Mucosa of gallbladder (tissue), 1 donor: ENCODE data around the gene BCLAF3. TPM values are rescaled to one million over a fixed set of nuclear protein-coding genes. Genes with fewer than 3 reads are reported as not detected.

Experiments
- DNase-seq: peaks from one replicate; pipeline ENCODE4 v3.0.0-alpha.2; 2020; ENCODE audit warnings: low spot score
- total RNA-seq: library from RNA; stranded (reverse); gene quantifications from one replicate; pipeline ENCODE4 v1.2.1, GENCODE V29; 2021
- donor health status: DM: no; HTN: no; CAD: no.

Gene BCLAF3
- total RNA-seq, 1 donor from 2014 or later: 13.8 TPM

- DNase-seq: no peak
These were observed 24.8 kb downstream of the BCLAF3 start for GRCh38 chrX:19966056-19966455.

GRCh38 chrX:19964017-19964710 lies 26.7 kb downstream of the BCLAF3 start:
- DNase-seq: no peak

- no peak for DNase-seq
These were observed 29.9 kb downstream of the BCLAF3 start for GRCh38 chrX:19960913-19961312.

DNA sequence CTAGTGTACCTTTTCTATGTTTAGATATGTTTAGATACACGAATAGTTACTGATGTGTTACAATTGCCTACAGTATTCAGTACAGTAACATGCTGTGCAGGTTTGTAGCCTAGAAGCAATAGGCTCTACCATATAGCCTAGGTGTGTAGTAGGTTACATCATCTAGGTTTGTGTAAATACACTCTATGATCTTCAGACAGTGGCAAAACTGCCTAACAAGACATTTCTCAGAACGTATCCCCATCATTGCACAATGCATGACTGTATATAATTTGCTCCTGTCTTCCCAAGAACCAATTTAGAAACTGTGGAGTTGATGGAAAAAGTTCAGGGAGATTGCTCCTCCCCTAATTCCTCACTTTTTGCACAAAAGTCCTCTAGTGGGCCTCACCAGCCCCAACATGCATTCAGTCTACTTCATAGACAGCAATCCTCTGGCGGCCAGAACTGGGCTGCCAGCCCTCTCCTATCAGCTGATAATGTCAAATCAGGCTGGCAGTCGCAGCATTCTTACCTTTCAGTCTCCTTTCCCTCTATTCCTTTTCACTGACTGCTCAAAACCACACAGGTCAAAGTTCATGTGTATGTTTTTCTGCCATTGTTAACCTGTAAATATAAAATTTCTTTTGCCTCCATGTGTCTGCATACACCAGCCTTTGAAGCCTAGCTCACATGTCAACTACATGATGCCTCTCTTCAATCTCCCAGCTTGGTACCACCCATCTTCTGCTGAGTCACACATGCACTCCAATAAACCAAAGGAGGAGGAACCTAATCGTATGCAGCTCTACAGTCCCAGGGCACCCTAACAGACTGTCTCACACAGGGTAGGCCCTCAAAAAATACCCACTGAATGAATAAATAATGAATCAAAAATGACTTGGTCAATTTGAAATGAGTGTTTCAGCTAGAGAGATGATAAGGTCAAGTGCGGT lies 32.0 kb downstream of the BCLAF3 start:
- no peak for DNase-seq

- no peak for DNase-seq
These were observed 33.9 kb downstream of the BCLAF3 start for GRCh38 chrX:19956923-19957322.

- DNase-seq: no peak
These were observed 34.6 kb downstream of the BCLAF3 start for GRCh38 chrX:19956306-19956705.

- no peak for DNase-seq
These were observed 35.6 kb downstream of the BCLAF3 start for GRCh38 chrX:19955306-19955705.

- DNase-seq: no peak
These were observed 36.3 kb downstream of the BCLAF3 start for GRCh38 chrX:19954335-19955096.

DNA sequence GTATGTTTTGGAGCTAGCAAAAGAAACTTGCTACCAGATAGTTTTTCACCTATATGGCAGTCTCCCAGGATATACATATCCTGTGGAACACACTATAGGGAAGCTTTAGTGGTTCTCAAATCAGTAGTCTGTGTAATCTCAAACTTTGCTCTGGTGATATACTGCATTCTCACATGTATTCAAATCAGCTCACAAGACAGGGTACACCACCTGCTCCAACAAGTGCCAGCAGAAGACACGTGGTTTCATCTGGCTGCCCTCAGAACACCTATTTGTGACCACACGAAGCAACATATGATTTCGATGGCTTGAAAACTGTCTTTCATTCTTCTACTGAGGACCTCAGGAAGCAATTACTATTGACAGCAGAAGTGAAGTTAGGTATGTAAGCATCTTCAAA lies 37.7 kb downstream of the BCLAF3 start:
- no peak for DNase-seq

- DNase-seq: no peak
These were observed 41.5 kb downstream of the BCLAF3 start for GRCh38 chrX:19949340-19949739.

DNA sequence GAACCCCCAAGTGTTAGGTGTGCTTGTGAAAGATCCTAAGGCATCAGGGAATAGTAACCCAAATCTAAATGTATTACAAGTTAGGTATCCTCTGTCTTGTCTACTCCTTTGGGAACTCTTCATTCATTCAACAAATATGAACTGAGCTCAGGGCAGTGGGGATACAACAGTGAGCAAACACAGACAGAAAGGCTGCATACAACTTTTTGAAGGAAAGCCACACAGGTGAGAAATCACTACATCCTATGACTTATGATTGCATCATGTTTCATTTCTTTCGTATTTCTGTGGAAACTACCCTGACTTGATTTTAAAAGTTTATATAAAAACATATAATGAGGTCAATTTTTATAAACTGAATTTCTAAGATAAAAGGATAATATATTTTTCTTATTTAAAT lies 43.2 kb downstream of the BCLAF3 start:
- DNase-seq: no peak

Other genes starting within 250 kb of the BCLAF3 start
- 29.1 TPM for gene SH3KBP1, start 103.5 kb downstream of the BCLAF3 start, total RNA-seq
- 5.2 TPM for gene MAP7D2, start 125.8 kb upstream of the BCLAF3 start, total RNA-seq
- 80.2 TPM for gene EIF1AX, start 150.8 kb upstream of the BCLAF3 start, total RNA-seq